ENCODE data around the gene SCNN1G.

GRCh38 chr16:23209606-23210005 lies 27.1 kb downstream of the SCNN1G start:
- no peak for TF ChIP-seq CTCF (IDR thresholded peaks at IDR 0.05)
- no peak for TF ChIP-seq POLR2AphosphoS5 (IDR thresholded peaks at IDR 0.05)
- no peak for TF ChIP-seq POLR2A (IDR thresholded peaks at IDR 0.05)
- TF ChIP-seq EP300 (IDR thresholded peaks at IDR 0.05) = no peak
